Mammary epithelial cell (primary cell): ENCODE measurements around the gene CTDSPL.

Source experiments
- CTCF ChIP-seq, 2 donors: IDR thresholded peaks in 1 of 2; conservative IDR thresholded peaks in 1 of 2; 2 replicates each; pipeline ENCODE4 v1.5.1; 2011 to 2012; ENCODE audit warnings: inconsistent platforms in 2 of 2, low read length in 2 of 2, mild to moderate bottlenecking in 2 of 2, control low read depth in 1 of 2, low read depth in 1 of 2; ENCODE audit not compliant: insufficient read depth in 1 of 2; ENCODE audit errors: extremely low read depth in 1 of 2
- EZH2 ChIP-seq: IDR thresholded peaks from 2 replicates; pipeline ENCODE4 v1.6.1; 2012; ENCODE audit warnings: low read length, inconsistent platforms, borderline replicate concordance

GRCh38 chr3:37906734-37907282, 45.1 kb downstream of the CTDSPL start:
- TF ChIP-seq CTCF (conservative IDR thresholded peaks at IDR 0.05 in 1 of 2, IDR thresholded peaks at IDR 0.05 in 1 of 2; ENCODE audit: extremely low read depth in 1 of 2, insufficient read depth in 1 of 2, low read depth in 1 of 2, low read length in 2 of 2) = no peak
- no peak for TF ChIP-seq EZH2
